Activated CD4-positive, CD25-positive, alpha-beta regulatory T cell (primary cell): ENCODE data around the gene CCNI.
"Not testable (repeated sequence)": the region's sequence is repeated elsewhere in the genome, so short reads cannot be mapped to it uniquely, and the experiment has no call there.

ENCODE experiments used
- DNase-seq, 4 experiments: peaks; one replicate each; lab custom pipeline; 2025; lab: John Stamatoyannopoulos, UW

CCNI gene

DNA sequence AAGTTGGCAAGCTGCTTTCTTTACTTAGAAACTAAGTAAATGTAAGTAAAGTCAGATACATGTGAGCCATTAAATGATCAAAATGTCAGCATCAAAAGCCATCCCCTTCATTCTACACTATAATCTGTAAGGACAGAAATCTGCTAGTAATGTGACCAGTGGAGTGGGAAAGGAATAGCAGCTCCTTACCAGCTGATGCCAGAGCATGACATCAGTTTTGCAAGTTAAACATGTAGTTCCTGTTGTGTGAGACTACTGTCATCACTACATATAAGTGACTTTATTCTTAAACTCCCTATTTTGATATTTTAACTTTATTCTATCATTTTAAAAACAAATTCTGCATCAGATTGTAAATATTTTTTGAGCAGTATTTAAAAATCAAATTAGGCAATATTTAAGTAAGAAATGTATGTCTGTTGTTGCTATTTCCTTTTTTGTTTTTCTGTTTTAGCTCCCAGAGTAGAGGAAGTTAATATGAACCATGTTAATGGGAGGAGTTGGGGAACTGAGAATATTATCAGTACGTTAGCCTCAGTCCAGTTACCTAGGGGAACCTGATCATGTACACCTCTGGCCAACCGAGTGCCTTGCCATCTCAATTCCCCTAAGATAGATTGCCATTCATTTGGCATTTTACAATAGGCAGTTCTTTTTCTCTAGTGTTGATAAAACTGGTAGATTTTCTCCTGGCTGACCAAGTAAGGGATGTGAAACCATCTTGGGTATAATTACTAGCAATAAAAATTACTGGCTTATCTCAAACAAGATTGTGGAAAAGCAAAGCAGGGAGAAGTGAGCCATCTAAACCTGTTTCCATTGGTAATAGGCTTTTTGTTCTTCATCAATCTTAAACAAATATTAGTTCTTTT lies 34.7 kb downstream of the CCNI start:
- DNase-seq = no peak

DNA sequence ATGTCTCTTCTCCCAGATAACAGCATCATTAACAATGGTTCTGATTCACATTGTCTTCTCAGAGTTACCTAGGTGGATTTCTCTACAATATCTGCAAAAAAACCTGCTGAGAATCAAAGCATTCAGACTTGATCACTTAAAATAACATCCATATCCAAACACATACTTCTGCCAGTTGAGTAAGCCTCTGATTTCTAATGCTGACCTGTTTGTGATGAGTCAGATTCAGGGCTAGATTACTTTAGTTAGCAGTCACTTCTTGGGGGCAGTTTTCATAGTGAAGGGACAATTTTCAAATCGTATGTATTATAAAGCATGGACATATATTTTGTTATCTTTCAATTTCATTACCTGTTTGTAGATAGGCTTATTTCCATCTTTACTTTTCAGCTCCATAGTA lies 35.5 kb downstream of the CCNI start:
- DNase-seq = no peak

DNA sequence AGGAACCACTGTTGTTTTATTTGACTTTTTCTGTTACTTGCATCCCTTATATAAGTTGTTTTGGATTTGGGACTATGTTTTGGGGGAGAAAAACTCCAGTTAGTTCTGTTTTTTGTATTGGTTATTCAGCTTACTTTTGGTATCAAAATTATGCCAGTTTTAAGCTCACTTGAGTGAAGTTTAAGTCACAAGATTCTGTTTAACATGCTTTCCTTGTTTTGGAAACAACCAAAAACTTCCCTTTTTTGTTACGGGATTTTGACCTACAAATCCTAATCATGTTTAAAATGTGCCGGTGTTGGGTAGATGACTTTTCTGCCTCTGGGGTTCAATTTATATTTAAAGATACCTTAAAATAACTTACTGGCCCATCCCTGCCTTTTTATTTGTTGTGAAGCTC lies 36.0 kb downstream of the CCNI start:
- no peak for DNase-seq

DNA sequence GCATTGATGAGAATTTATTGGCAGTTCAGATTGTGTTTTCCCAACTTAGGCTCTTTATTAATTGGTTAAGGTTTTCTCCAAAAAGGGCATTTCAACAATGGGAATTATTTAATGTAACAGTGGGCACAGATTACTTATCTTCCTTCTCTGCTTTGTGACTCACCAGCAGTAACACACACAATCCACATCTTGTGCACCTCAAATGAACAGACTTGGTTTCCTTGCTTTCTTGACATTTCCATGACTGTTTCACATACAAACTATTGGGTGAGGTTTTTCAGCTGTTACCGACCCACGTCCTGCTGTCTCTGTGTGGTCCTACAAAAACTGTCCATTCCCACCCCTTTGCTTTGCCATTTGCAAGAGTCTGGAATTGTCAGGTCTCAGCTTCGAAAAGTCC lies 38.1 kb downstream of the CCNI start:
- DNase-seq = no peak

DNA sequence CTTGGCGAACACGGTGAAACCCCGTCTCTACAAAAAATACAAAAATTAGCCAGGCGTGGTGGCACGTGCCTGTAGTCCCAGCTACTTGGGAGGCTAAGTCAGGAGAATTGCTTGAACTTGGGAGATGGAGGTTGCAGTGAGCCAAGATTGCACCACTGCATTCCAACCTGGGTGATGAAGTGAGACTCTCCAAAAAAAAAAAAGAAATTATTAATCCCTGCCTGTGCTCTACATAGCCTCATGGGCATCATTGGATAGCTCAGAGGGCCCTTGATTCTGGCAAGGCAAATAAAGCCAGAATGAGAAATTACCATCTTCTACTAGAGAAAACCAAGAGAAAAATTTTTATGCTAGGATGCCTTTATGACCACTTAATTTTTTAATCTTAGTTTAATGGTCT lies 38.6 kb downstream of the CCNI start:
- DNase-seq = not testable (repeated sequence)

DNA sequence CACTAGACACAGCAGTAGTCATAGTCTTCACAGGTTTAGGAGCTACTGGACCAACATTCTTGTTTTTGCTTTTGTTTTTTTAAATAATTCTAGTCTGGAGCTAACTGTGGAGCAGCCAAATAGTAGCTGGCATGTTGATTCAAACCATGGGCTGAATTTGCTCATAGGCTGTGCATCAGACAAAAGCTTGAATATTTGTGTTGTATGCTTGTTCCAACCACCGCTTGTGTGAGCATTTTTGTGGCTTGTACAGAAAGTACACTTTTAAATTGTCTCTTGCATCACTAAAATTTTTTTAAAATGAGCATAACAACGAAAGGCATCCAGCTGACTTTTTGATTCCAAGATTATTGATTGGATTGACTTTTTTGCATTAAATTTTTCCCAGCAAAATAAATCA lies 39.6 kb downstream of the CCNI start:
- no peak for DNase-seq

DNA sequence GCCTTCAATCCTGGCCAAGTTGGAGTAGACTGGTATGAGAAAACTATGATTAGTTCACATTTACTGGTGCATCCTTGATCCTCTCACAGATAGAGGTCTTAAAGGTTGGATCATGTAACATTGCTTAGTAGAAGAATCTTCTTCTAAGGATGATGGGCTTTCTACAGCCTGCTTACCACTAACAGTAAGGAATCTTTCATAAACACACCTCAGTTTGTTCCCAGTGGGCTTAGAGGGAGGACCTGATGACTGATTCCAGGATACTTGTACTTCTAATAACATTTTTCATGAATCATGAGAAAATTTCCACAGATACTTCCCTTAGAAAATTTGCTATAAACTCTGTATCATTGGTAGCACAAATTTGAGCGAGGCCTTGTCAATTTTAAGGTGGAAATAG lies 40.6 kb downstream of the CCNI start:
- DNase-seq = no peak

DNA sequence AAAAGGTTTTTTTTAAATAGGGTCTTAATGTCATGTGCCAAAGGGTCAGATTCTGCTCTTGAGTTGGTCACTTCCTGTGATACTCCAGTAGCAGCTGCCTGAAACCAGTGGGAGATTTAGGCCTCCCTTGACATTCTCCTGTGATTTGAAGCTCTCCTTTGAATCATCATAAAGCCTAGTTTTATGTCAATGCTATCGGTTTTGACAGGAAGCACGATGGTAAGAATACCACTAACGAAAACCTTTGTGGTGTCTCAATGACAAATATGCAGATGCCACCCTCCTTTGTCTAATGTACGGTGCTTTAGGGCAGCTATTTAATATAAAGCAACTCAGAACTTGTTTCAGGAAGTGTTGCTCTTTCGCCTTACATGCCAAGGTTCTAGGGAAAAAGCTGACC lies 44.2 kb downstream of the CCNI start:
- no peak for DNase-seq

DNA sequence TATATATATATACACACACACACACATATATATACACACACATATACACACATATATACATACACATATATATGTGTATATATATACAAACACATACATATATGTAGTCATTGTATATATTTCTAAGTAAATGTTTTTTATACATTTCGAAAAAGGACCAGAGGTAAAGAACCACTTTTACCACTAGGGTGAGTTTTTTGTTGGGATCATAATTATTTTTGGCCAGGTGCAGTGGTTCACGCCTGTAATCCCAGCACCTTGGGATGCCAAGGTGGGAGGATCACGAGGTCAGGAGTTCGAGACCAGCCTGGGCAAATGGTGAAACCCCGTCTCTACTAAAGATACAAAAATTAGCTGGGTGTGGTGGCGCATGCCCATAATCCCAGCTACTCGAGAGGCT lies 46.0 kb downstream of the CCNI start:
- not testable (repeated sequence) for DNase-seq

DNA sequence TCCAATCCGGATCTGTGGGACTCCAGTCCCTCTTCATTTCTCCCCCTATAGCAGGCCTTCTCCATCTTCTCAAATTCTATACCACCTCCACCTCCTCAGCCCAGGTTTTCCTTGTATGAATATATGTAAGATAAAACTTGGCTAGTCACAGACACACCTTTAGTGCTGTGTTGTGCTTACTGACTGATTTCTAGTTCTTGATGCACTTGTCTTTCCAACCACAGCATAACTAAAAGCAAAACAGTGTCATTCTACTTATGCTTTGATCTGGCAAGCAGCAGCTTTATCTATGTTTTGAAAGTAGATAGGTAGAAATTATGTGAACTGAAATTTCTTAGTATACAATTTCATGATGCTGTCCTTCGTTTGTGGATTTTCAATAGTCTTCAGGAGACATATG lies 47.5 kb downstream of the CCNI start:
- DNase-seq = no peak

DNA sequence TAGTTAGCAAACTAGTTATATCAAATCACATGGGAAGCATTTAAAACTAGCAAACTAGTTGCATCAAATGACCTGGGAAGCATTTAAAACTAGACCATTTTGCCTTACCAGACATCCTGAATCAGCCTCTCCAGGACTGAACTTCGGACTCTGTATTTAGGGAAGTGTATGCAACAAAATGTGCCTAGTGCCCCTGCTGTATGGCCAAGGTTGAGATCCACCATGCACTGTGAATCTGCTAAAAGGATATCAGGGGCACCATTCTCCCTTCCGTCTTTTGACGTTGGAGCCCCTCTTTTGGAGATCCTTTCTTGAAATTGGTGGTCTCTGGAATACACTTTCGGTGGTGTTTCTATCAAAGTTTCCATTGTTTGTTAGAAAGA lies 49.5 kb downstream of the CCNI start:
- DNase-seq = no peak

DNA sequence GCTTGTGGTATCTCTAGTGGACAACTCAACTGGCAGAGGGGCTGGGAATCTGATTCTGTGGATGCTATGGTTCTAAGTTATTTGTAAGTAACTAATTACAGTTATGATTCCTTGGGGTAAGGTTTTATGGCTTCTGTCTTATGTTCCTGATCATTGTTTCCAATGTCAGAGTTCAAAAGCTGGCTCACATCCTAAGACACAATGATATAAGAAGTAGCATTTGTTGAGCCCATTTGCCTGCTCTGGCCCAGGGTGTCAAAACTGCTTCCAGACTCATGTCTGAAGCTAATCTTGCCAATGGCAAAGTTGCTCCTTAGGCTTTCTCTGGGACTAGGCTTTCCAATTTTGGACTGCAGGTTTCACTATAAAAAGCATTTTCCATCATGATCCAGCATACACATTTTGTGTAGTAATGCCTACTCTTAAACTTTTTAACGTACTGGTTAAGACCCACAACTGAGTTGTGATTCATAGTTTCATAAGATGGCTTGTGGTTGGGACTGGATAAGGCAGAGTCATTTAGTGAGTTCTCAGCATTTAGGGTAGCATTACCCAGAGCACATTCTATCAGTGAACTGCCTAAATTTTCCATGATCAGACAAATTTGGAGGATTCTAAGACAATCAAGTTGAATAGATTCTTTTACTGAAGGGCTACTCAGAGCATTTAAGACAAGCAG lies 50.0 kb downstream of the CCNI start:
- no peak for DNase-seq

DNA sequence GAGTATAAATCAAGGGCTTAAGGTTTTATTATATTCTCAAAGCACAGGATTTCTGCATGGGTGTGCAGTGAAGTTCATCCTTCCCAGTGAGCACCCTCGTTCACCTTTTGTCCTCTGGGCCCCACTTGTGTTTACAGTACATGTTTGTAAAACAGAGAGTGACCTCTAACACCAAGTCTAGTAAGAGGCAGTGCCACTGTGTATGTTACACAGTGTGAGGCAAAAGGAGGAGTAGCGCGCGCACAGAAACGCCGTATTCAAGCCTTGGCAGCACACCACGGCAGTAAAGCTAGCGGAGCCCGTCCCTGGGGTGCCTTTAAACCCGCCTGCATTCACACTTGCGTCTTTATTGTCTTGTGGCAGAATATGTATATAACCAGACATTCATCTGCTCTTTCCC lies 51.9 kb downstream of the CCNI start:
- no peak for DNase-seq

DNA sequence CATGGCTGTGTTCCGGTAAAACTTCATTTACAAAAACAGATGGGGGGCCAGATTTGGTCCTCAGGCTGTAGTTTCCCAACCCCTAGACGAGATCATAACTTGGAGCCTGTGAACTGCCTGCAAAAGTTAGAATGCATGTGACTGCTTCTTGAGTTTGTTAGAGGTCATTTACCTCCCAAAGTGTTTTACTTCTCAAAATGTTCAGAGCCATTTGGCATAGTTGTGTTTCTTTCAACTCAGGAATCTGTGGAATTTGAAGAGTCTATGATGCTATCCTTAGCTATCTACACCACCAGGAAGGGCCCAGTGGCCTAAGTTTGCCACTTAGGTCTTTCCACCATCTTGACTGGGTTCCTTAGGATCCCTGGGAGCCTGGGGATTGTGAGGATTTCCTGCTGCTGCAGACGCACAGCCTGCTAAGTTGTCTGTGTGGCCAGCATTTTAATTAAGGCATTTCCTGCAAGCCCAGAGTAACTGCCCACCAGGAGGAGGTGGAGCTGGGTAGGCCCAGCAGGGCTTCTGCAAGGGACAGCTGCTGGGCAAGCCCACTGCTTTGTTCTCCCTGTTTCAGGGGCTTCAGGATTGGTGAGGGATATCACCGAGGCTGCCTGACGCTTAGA lies 53.1 kb downstream of the CCNI start:
- DNase-seq = no peak

DNA sequence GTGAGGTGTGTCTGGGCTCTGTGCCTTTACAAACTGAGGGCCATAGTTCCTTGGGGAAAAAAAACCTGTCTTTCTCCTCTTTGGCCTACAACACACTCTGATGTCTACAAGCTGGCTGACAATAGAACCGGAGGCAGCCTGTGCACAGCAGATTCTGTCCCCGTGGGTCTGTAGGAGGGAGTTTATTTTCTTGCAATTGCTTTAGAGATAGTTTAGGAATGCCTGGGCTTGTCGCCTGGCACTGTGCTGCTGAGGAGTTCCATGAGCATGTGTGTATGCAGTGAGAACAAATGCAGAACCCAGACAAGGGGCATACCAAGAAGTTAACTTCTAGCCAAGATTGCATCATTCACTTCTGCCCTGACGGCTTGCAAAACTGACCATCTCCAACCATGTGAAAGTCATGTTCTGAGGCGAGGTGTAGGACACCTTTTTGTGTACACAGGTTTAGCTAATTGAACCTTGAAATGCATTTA lies 54.1 kb downstream of the CCNI start:
- no peak for DNase-seq

DNA sequence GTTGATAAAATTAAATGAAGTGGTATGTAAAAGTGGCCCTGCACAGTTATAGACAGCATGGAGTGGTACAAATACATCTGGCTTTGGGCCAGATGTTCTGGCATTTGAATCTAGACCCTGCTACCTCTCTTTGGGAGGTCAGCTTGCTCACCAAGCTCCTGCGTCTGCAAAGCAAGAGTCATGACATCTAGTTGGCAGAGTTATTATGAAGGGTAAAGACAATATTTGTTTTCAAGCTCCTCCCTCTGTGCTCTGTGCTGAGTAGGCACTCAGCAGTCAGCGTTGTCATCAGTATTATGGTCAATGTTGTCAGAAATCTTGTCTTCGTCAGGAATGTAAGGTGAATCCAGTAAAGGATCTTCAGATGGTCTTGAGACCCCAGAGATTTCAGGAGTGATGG lies 55.8 kb downstream of the CCNI start:
- DNase-seq = no peak

DNA sequence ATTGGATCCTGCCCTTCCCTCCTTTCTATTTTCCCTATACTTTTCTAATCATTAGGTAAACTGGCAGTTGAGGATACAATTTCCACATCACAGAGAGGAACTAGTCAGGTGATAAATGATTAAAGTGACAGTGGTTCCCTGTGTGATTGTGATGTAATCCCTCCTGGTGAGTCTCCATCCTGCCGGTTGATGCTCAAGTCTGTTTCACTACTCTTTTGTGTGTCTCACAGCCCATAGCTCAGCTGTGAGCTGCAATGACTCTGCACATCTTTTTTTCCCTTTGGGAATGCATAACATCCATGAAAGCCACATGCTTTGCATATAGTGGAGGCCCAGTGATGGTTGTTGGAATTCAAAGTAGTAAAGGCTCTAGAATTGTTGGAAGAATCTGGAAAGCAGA lies 60.4 kb downstream of the CCNI start:
- DNase-seq = no peak

DNA sequence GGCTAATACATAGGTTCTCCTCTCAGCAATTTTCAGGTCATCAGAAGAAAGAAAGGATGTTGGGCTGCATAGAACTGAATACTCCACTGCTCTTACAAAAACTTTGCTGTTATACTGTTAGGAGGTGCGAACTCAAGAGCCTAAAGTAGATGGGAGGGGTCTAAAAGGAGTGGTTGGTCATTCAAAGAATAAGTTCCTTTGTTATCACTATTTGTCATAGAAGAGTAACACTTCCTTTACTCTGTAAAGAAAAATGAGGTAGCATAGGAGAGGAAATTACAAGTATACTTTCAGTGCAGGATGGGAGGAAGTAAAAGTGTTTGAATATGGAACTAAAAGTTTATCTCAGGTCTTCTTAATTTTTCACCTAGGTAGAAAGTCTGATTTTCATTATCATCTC lies 61.5 kb downstream of the CCNI start:
- DNase-seq = no peak

DNA sequence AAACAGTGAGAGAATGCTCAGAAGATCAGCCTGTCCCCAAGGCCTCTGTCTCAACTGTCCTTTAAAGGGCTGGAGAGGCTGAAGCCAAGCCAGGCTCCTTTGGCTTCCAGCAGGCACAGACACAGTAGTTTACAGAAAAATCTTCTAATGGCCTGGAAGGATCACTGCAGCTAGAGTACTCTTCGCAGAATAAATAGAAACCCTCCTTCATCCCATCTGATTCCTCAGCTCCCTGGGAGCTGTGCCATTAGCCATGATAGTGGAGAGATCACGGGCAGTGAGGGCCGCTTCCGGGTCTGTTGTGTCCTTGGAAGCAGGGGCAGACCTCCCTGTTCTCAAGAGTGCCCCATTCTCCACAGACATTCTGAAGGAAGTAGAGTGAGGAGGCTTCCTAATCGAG lies 63.1 kb downstream of the CCNI start:
- DNase-seq = no peak

DNA sequence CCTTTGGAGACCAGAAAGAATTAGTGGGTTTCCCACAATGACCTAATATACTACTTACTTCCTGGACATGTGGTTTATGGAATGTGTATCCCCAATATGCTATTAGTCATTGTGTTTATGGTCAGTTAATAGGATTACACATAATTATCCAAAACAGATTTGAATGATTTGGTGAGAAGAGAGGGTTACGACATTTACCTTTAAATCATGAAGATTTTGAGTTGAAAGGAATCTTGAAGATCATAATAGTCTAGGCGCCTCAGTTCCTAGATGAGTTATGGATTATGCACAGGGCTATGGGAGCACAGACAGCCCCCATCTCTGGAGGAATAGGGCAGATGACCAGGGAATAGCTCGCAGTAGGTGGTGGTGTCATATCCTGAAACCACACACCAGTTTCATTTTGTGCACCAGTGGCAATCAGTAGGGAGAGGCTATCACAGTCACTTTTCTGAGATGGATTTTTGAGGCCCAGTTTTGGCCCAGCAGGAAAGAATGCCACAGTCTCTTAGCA lies 64.9 kb downstream of the CCNI start:
- DNase-seq = no peak

DNA sequence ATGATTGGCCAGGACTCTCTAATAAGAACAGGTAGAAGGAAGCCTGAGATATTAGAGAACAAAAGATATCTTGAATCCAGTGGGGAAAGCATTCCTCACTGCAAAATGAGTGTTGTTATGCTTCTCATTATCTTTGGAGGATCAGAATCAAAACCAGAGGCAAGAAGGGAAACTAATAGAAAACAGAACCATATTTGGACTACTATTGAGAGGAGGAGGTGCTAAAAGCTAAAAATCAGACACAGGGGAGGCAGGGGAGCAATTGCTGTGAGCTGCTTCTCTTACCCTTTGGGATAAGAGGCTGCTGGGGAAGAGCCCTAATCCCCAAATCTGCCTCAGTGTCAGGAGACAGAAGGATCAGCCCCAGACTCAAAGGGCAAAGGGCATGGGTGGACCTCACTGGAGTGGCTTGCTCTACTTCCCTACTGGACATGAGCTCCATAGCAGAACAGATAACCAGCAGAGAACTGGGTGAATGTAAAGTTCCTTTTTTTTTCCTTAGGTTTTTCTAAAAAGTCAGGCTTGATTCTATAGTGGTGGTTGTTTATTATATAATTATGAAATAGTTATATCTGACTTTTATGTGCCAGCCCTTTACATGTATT lies 66.2 kb downstream of the CCNI start:
- DNase-seq = no peak
